GM18526 (cell line): ENCODE measurements around the gene ABLIM2.

ENCODE experiments used
- POLR2A ChIP-seq: IDR thresholded peaks from 3 replicates; pipeline ENCODE4 v1.6.1; 2011; ENCODE audit not compliant: insufficient read length; ENCODE audit errors: extremely low read depth

Gene ABLIM2

GRCh38 chr4:8033067-8033755 lies 125.4 kb downstream of the ABLIM2 start:
- no peak for TF ChIP-seq POLR2A

GRCh38 chr4:8032381-8032780 lies 126.2 kb downstream of the ABLIM2 start:
- no peak for TF ChIP-seq POLR2A

GRCh38 chr4:8030121-8030781 lies 128.4 kb downstream of the ABLIM2 start:
- TF ChIP-seq POLR2A = no peak

GRCh38 chr4:8029689-8030088 lies 128.9 kb downstream of the ABLIM2 start:
- TF ChIP-seq POLR2A = no peak

GRCh38 chr4:8028884-8029568 lies 129.6 kb downstream of the ABLIM2 start:
- TF ChIP-seq POLR2A = no peak

- TF ChIP-seq POLR2A = no peak
Observed at GRCh38 chr4:8028368-8028767, 130.2 kb downstream of the ABLIM2 start.

GRCh38 chr4:8026453-8026852 lies 132.2 kb downstream of the ABLIM2 start:
- TF ChIP-seq POLR2A = no peak

- TF ChIP-seq POLR2A = no peak
Observed at GRCh38 chr4:8025668-8026067, 132.9 kb downstream of the ABLIM2 start.

- TF ChIP-seq POLR2A = no peak
Observed at GRCh38 chr4:8024073-8024786, 134.4 kb downstream of the ABLIM2 start.

- TF ChIP-seq POLR2A = no peak
Observed at GRCh38 chr4:8023696-8024033, 134.9 kb downstream of the ABLIM2 start.

GRCh38 chr4:8022767-8023695 lies 135.6 kb downstream of the ABLIM2 start:
- TF ChIP-seq POLR2A = no peak

GRCh38 chr4:8021796-8022195 lies 136.8 kb downstream of the ABLIM2 start:
- no peak for TF ChIP-seq POLR2A

- TF ChIP-seq POLR2A = no peak
Observed at GRCh38 chr4:8019396-8020365, 138.9 kb downstream of the ABLIM2 start.

GRCh38 chr4:8016527-8016926 lies 142.1 kb downstream of the ABLIM2 start:
- no peak for TF ChIP-seq POLR2A
